ENCODE measurements around the gene RALGPS1. TPM values are rescaled to one million over a fixed set of nuclear protein-coding genes. Genes with fewer than 3 reads are reported as not detected.

RALGPS1 gene
- total and polyA plus RNA-seq, 7 donors = 6.6 to 18.6 (median 11.4) TPM

DNA sequence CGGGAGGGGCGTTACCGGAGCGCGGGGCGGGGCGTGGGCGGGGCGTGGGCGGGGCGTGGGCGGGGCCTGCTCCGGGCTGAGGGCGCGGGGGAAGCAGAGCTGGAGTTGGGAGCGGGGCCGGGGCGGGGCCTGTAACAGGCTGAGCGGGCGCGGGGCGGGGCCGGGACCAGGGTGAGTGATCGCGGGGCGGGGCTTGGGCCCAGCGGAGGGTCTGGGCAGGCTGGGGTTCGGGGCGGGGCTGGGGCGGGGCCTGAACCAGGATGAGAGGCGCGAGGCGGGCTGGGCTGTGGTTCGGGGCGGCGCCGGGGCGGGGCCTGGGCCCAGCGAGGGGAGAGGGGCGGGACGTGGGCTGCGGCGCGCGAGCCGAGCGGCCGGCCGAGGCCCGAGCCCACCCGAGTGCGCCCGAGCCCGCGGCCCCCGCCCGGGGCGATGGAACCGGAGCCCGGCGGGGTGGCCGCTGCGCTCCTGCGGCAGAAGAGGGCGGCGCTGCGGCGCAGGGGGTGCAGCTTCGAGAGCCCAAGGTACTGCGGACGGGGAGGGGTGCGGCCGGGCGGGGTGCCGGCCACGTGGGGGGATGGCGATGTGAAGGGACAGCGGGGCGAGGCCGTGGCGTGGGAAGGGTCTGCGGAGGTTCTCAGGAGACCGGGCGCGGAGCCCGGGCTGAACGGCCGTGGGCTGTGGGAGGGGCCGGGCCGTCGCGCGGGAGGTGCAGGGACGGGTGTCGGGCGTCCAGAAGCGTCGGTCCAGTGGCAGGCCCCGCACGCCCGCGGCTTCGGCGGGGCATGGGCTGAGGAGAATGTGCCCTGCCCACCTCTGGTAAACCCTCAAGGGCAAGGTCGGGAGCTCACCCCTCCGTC is 310.5 kb downstream of the RALGPS1 start:
- Histone ChIP-seq H3K27me3 (no peaks in the 10 kb centered on the region), H3K9me3 (no peaks in the 10 kb centered on the region), H3K27ac (peak overlapping the region; percentile 80 to 85 (median 82)), H3K4me1 (peaks cover 0 to 23% (median 20%) of the 10 kb centered on the region in 4 donors), H3K36me3 (no peaks in the 10 kb centered on the region), H3K4me3 (peak overlapping the region; percentile 53 to 84 (median 68))
- 1% methylated on average over 106 of the region's 106 CpGs for WGBS, 2 donors
- intact Hi-C loops (cut with DNase I) = loop anchor here (2.0 to 5.0 kb wide), 2 partner anchors 172 to 227 kb away; partner anchors contain the start of genes LRSAM1, RPL12 and SLC2A8
- DNase-seq = peak; percentile 99
- TF ChIP-seq EP300 (IDR thresholded peaks at IDR 0.05) (no peak), POLR2A (IDR thresholded peaks at IDR 0.05) (no peak), POLR2AphosphoS5 (IDR thresholded peaks at IDR 0.05) (no peak), CTCF (IDR thresholded peaks at IDR 0.05) (no peak)

DNA sequence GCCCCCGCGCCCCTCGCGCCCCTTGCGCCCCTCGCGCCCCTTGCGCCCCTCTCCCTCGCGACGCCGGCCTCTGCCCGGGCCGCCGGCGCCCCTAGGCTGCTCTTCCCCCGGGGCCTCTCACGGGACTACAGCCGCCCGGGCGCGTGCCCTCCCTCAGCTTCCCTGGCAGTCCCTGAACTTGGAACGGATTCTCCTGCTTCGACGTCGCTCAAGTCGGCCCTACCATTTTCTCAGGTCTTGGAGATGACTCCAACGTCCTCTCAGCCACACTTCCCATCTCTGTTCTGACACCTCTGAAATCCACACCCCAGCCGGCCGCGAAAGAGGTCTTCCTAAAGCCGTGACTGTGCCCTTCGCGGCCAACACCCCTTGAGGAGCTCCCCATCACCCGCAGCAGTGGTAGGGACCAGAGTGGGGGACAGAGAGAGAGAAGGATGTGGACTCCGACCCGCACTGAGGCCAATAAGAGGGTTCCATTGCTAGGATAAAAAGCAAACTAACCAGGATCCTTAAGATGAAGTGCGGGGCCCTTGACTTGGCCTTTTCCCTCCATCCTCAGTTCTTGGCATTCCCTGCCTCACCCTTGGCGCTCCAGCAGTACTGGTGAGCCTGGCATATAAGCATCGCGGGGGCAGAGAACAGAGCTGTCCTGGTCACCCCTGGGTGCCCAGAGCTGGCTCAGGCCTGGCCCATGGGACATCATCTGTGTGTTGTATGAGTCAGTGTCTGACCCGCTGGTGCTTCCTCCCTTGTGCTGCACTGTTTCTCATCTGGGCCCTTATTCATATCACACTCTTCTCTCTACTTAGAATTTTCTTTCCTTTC is 311.4 kb downstream of the RALGPS1 start:
- intact Hi-C loops (cut with DNase I) = loop anchor here (2.0 to 5.0 kb wide), 2 partner anchors 171 to 226 kb away; partner anchors contain the start of genes LRSAM1, RPL12 and SLC2A8
- Histone ChIP-seq H3K9me3 (no peaks in the 10 kb centered on the region), H3K4me1 (peaks cover 0 to 23% (median 20%) of the 10 kb centered on the region in 4 donors), H3K4me3 (peak overlapping the region; percentile 53 to 84 (median 68)), H3K27ac (peak overlapping the region in 2 of 4 donors; percentile 31 to 80), H3K27me3 (no peaks in the 10 kb centered on the region), H3K36me3 (no peaks in the 10 kb centered on the region)
- TF ChIP-seq POLR2A (IDR thresholded peaks at IDR 0.05) = no peak
- no peak for TF ChIP-seq POLR2AphosphoS5 (IDR thresholded peaks at IDR 0.05)
- no peak for TF ChIP-seq EP300 (IDR thresholded peaks at IDR 0.05)
- TF ChIP-seq CTCF (IDR thresholded peaks at IDR 0.05) = no peak
- 29 to 30% methylated on average over 42 of the region's 42 CpGs for WGBS, 2 donors
- no peak for DNase-seq

GRCh38 chr9:127229691-127230417 is 315.3 kb downstream of the RALGPS1 start:
- no peak overlapping the region for H3K27ac ChIP-seq
- intact Hi-C loops (cut with DNase I) = loop anchor here (5.0 kb wide), 1 partner anchor 222 kb away; the partner anchor contains the start of genes LRSAM1 and RPL12

More at GRCh38 chr9:127229691-127230417, 315.3 kb downstream of the RALGPS1 start:
- H3K4me3 ChIP-seq = no peak overlapping the region
- DNase-seq = no peak
- H3K4me1 ChIP-seq = peaks cover 0 to 22% (median 13%) of the 10 kb centered on the region in 4 donors
- no peaks in the 10 kb centered on the region for H3K27me3 ChIP-seq
- 92 to 95% methylated on average over 4 of the region's 4 CpGs for WGBS, 2 donors
- no peak for TF ChIP-seq CTCF (IDR thresholded peaks at IDR 0.05)
- TF ChIP-seq POLR2A (IDR thresholded peaks at IDR 0.05) = no peak
- H3K36me3 ChIP-seq = no peaks in the 10 kb centered on the region
- H3K9me3 ChIP-seq = no peaks in the 10 kb centered on the region

All from sigmoid colon (tissue), 7 donors.